Neural cell (in vitro differentiated cells): Measurements from ENCODE around the gene NT5DC4.
A peak's percentile ranks its signal among the peaks of the same experiment; 100 is the strongest.

Experiments
- EZH2 ChIP-seq: fragments of 200-600, 300-800 bp; shearing (Covaris generic), sonication (generic); IDR thresholded peaks from 2 replicates; pipeline ENCODE4 v1.6.1; 2014; ENCODE audit warnings: antibody characterized with exemption, low read length, borderline replicate concordance, mild to moderate bottlenecking; ENCODE audit not compliant: insufficient read depth, poor library complexity, severe bottlenecking
- MXI1 ChIP-seq: fragments of 450-650 bp; conservative IDR thresholded peaks from 2 replicates; pipeline ENCODE4 v1.6.1; 2014; ENCODE audit warnings: antibody characterized with exemption, mild to moderate bottlenecking; ENCODE audit not compliant: poor library complexity, severe bottlenecking
- POLR2AphosphoS5 ChIP-seq: IDR thresholded peaks from 2 replicates; pipeline ENCODE4 v1.6.1; 2012
- RAD21 ChIP-seq: fragments of 450-650 bp; conservative IDR thresholded peaks from 2 replicates; pipeline ENCODE4 v1.6.1; 2014; ENCODE audit warnings: antibody characterized with exemption, mild to moderate bottlenecking, moderate library complexity
- TAF1 ChIP-seq: IDR thresholded peaks from 2 replicates; pipeline ENCODE4 v1.6.1; 2012; ENCODE audit warnings: low read depth
- TF ChIP-seq, protein P1 (sequence below): fragments of 450-650 bp; IDR thresholded peaks from 2 replicates; pipeline ENCODE4 v1.5.1; 2014; ENCODE audit warnings: antibody characterized with exemption, mild to moderate bottlenecking, moderate library complexity; ENCODE audit not compliant: poor library complexity, severe bottlenecking
- TF ChIP-seq, protein P2 (sequence below): IDR thresholded peaks from 2 replicates; pipeline ENCODE4 v1.6.1; 2012; ENCODE audit warnings: borderline replicate concordance

DNA sequence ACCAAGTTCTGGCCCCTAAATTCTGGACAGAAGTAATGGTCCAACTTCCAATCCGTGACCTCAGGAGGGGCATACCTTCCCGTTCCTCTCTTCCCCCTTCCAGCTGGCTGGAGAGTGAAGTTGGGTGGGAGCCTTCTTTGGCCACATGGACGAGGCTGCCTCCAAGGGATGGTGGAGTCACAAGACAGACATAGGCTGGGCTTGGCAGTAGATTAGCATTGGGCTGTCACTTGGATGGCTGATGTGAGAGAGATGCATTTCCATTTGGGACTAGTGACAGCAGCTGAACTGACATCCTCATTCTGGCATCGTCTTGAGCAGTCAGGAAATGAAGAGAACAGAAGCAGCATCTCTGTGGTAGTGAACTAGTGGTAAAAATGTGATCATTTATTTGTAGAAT lies 12.6 kb downstream of the NT5DC4 start:
- TF ChIP-seq, protein P1, sequence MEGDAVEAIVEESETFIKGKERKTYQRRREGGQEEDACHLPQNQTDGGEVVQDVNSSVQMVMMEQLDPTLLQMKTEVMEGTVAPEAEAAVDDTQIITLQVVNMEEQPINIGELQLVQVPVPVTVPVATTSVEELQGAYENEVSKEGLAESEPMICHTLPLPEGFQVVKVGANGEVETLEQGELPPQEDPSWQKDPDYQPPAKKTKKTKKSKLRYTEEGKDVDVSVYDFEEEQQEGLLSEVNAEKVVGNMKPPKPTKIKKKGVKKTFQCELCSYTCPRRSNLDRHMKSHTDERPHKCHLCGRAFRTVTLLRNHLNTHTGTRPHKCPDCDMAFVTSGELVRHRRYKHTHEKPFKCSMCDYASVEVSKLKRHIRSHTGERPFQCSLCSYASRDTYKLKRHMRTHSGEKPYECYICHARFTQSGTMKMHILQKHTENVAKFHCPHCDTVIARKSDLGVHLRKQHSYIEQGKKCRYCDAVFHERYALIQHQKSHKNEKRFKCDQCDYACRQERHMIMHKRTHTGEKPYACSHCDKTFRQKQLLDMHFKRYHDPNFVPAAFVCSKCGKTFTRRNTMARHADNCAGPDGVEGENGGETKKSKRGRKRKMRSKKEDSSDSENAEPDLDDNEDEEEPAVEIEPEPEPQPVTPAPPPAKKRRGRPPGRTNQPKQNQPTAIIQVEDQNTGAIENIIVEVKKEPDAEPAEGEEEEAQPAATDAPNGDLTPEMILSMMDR: no peak
- TF ChIP-seq POLR2AphosphoS5: peak; percentile 56
- no peak for TF ChIP-seq TAF1
- TF ChIP-seq, protein P2, sequence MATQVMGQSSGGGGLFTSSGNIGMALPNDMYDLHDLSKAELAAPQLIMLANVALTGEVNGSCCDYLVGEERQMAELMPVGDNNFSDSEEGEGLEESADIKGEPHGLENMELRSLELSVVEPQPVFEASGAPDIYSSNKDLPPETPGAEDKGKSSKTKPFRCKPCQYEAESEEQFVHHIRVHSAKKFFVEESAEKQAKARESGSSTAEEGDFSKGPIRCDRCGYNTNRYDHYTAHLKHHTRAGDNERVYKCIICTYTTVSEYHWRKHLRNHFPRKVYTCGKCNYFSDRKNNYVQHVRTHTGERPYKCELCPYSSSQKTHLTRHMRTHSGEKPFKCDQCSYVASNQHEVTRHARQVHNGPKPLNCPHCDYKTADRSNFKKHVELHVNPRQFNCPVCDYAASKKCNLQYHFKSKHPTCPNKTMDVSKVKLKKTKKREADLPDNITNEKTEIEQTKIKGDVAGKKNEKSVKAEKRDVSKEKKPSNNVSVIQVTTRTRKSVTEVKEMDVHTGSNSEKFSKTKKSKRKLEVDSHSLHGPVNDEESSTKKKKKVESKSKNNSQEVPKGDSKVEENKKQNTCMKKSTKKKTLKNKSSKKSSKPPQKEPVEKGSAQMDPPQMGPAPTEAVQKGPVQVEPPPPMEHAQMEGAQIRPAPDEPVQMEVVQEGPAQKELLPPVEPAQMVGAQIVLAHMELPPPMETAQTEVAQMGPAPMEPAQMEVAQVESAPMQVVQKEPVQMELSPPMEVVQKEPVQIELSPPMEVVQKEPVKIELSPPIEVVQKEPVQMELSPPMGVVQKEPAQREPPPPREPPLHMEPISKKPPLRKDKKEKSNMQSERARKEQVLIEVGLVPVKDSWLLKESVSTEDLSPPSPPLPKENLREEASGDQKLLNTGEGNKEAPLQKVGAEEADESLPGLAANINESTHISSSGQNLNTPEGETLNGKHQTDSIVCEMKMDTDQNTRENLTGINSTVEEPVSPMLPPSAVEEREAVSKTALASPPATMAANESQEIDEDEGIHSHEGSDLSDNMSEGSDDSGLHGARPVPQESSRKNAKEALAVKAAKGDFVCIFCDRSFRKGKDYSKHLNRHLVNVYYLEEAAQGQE: no peak
- TF ChIP-seq EZH2: no peak
- no peak for TF ChIP-seq RAD21
- no peak for TF ChIP-seq MXI1
